Measurements from ENCODE around the gene CANT1. TPM values are rescaled to one million over a fixed set of nuclear protein-coding genes. Genes with fewer than 3 reads are reported as not detected.

CANT1 gene
- total RNA-seq, 2 donors from 2014 or later, result 20.9 to 40.1 TPM

- no peak overlapping the region for H3K4me3 ChIP-seq
- H3K9me3 ChIP-seq, result no peaks in the 10 kb centered on the region
- DNase-seq (ENCODE audit: low spot score), result no peak
- no peaks in the 10 kb centered on the region for H3K36me3 ChIP-seq
- TF ChIP-seq CTCF (IDR thresholded peaks at IDR 0.05), result no peak
- H3K27ac ChIP-seq, result no peak overlapping the region
- peaks cover 0 to 7% of the 10 kb centered on the region in 2 donors for H3K4me1 ChIP-seq
- no peaks in the 10 kb centered on the region for H3K27me3 ChIP-seq
These were observed 4.7 kb upstream of the CANT1 start for GRCh38 chr17:79014158-79014758.

GRCh38 chr17:79012563-79013134 is 3.1 kb upstream of the CANT1 start:
- DNase-seq (ENCODE audit: low spot score), result no peak
- Histone ChIP-seq H3K9me3 (no peaks in the 10 kb centered on the region), H3K4me1 (peaks cover 0 to 21% of the 10 kb centered on the region in 2 donors)

GRCh38 chr17:79011451-79012147 is 2.0 kb upstream of the CANT1 start:
- no peaks in the 10 kb centered on the region for H3K36me3 ChIP-seq
- H3K27me3 ChIP-seq, result no peaks in the 10 kb centered on the region
- TF ChIP-seq CTCF (IDR thresholded peaks at IDR 0.05), result no peak
- no peak overlapping the region for H3K27ac ChIP-seq
- no peaks in the 10 kb centered on the region for H3K9me3 ChIP-seq
- H3K4me3 ChIP-seq, result no peak overlapping the region
- DNase-seq (ENCODE audit: low spot score), result no peak
- H3K4me1 ChIP-seq, result peaks cover 0 to 32% of the 10 kb centered on the region in 2 donors

More at GRCh38 chr17:79012563-79013134, 3.1 kb upstream of the CANT1 start:
- TF ChIP-seq CTCF (IDR thresholded peaks at IDR 0.05), result no peak
- Histone ChIP-seq H3K36me3 (no peaks in the 10 kb centered on the region), H3K27ac (no peak overlapping the region), H3K4me3 (no peak overlapping the region), H3K27me3 (no peaks in the 10 kb centered on the region)

GRCh38 chr17:79010304-79010646 is 711 bp upstream of the CANT1 start:
- DNase-seq (ENCODE audit: low spot score), result no peak

GRCh38 chr17:79008666-79009387 is 737 bp downstream of the CANT1 start:
- Histone ChIP-seq H3K4me3 (peak overlapping the region; percentile 71 to 82), H3K27ac (peak overlapping the region; percentile 68 to 75), H3K9me3 (no peaks in the 10 kb centered on the region), H3K27me3 (no peaks in the 10 kb centered on the region), H3K4me1 (peaks cover 0 to 47% of the 10 kb centered on the region in 2 donors), H3K36me3 (no peaks in the 10 kb centered on the region)
- no peak for TF ChIP-seq CTCF (IDR thresholded peaks at IDR 0.05)
- no peak for DNase-seq (ENCODE audit: low spot score)

More at GRCh38 chr17:79010304-79010646, 711 bp upstream of the CANT1 start:
- no peak for TF ChIP-seq CTCF (IDR thresholded peaks at IDR 0.05)
- Histone ChIP-seq H3K36me3 (no peaks in the 10 kb centered on the region), H3K27me3 (no peaks in the 10 kb centered on the region), H3K4me1 (peaks cover 0 to 45% of the 10 kb centered on the region in 2 donors), H3K9me3 (no peaks in the 10 kb centered on the region), H3K27ac (peak overlapping the region; percentile 68 to 75), H3K4me3 (peak overlapping the region; percentile 71 to 82)

Measured in right atrium auricular region (tissue), 2 donors.